Nucleus accumbens (tissue), 56 donors: ENCODE results near the gene TMEM169.

ENCODE experiments used
- DNase-seq, 56 donors: peaks; one replicate each; lab custom pipeline; 2025; lab: John Stamatoyannopoulos, UW

The TMEM169 gene

DNA sequence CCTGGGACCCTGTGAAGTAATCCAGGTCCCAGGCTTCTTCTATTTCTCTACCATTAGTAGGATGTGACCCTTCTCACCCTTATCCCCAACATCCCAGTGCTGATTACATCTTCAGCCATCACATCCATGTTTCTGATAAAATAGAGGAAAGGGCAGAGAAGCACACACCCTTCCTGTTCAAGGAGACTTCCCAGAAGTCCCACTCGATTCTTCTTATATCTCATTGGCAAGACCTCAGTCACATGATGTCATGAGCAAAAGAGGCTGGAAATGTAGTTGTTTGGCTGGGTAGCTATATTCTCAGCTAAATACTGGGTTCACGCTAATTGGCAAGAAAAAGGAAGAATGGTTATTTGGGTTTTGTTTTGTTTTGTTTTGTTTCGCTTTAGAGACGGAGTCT lies 19.4 kb downstream of the TMEM169 start:
- DNase-seq, result no peak

DNA sequence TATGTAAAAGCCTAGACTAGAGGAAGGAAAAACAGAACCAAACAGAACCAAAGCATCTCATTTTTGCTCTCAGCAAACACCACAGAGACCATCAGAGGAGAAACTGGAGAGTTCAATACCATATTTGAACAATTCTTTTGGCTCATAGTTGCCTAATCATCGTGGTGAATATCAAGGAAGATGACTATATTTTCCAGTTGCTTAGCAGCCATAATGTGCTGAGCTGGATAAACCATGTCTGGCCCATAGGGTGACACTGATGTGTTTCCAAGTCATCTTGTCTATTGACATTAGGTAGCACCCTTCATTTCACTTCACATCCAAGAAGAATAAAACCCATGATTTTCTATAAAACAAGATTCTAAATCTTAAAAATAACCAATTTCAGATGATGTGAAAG lies 21.5 kb downstream of the TMEM169 start:
- no peak for DNase-seq

DNA sequence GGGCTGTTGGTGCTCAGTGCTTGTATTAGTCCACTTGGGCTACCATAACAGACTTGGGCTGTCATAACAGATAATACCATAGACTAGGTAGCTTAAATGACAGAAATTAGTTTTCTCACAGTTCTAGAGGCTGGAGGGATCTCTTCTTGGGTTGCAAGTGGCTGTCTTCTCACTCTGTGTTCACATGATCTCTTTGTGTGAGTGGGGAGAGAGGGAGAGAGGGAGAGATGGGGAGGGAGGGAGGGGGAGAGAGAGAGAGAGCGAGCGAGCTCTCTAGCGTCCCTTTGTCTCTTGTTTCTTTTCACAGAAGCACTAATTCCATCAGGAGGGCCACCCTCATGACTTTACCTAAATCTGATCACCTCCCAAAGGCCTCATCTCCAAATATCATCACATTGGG lies 23.0 kb downstream of the TMEM169 start:
- peak in 4 of 56 donors; percentile 17 to 43 (median 24) for DNase-seq

DNA sequence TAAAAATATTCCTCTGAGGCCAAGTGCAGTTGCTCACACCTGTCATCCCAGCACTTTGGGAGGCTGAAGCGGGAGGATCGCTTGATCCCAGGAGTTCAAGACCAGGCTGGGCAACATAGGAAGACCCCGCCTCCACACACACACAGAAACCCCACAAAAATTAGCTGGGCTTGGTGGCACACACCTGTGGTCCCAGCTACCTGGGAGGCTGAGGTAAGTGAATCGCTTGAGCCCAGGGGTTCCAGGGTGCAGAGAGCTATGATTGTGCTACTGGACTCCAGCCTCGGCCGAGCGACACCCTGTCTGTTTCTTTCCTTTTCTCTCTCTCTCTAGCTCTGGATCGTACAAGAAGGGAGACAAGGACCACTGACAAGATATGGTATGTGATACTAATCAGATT lies 25.6 kb downstream of the TMEM169 start:
- no peak for DNase-seq

DNA sequence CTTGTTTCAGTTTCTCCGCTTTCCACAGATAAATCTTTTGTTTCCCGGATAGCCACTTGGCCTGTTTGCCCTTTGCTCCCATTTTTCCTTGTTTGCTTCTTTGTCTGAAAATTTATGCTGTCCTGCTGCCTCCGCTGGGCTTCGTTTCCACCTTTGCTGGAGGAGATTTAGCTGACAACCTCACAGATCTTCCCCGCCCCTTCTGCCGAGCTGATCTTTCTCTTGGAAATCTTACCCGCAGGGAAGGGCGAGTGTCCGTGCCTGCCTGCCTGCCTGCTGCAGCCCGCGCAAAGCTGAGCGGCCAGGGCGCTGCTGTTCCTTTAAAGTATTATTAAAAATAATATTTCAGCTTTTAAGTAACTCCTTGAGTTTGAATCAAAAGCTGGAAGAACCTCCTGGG lies 26.0 kb downstream of the TMEM169 start:
- no peak for DNase-seq

DNA sequence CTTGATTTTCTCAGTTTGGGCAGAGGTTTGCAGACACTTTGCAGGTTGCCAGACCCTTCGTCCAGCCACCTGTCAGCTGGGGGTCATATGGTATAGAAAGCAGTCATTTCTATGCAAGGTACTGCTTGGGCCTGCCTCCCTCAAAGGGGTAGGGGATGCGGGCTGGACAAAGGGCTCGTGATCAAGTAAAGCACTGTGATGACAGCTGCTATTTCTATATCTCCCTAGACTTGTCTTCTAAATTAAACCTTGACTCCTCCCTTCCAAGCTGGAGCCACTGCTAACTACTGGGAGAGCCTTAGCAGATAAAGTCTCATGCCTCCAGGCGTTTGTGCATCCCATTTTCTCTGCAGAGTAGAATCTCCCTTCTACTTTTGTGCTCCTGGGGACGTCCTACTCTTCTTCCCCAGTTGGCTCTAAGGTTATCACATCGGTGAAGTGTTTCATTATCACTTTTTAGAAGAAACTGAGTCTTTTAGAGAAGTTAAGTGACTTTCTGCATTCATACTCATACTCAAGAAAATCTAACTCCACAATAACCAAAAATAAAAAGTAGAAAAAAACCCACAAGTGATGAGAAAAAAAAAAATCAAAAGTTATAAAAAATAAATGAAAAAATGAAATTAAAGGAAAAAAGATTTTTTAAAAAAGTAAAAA lies 26.7 kb downstream of the TMEM169 start:
- no peak for DNase-seq

DNA sequence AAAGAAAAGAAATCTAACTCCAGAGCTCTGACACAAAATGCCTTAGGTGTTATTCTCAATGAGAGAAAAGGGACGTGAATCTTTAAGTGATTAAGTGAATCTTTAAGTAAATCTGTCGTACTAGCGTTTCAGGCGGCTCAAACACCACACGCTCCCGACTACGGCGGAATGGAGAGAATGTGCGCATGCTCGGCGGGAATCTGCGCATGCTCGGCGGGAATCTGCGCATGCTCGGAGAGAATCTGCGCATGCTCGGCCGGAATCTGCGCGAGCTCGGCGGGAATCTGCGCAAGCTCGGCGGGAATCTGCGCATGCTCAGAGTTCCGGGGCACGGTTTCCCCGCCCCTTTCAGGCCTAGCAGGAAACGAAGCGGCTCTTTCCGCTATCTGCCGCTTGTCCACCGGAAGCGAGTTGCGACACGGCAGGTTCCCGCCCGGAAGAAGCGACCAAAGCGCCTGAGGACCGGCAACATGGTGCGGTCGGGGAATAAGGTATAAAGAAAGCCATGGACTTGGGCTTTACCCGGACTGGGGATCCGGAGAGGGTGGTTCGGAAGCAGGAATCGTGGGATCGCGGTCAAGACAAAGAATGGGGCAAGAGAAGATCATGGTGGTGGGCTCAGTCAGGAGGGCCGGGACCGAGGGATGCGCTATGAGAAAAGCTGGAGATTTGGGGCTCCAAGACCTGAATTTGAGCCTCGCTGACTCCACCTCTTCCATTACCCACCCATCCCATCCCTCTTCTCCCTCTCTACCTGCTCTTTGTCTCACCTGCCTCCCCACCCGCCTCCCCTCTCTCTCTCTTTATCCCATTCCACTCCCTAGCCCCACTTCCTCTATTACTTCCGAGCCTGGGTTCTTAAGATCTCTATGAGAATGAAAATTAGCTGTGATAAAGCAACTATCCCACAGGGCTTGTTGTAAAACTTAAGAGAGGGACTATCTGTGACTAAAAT lies 27.5 kb downstream of the TMEM169 start, which contains the start of gene XRCC5:
Gene XRCC5 (plus strand): TSS at position 382 of the 955 bp plus-strand sequence. CDS start 89 bp downstream, at position 471.
- DNase-seq, result peak; percentile 31 to 96 (median 88)

DNA sequence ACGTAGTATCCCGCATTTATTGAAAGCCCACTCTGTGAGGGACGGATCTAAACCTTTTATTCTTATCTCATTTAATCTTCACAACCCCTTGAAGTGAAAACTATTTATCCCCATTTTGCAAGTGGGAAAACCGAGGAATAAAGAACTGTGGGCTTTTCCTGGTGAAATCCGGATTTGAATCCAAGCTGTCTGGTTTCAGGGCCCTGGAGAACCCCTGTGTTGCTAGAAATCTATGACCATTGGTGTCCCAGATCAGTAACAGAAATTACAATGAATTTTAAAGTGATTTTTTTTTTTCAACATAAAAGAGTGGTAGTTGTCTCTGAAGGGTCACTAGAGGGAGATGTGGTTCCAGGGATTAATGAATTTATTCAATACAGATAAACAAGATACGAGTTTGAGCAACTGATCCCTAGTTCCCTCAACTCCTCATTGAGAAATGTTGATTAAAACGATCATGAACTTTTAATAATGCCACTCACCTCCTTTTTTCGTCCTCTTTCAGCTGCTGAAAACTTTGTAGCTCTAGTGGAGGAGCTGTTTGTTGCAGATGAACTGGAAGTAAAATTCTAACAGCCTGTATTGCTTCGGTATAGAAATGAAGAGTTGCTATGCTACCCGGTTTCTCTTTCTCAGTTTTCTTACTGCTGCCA lies 28.4 kb downstream of the TMEM169 start:
- no peak for DNase-seq

DNA sequence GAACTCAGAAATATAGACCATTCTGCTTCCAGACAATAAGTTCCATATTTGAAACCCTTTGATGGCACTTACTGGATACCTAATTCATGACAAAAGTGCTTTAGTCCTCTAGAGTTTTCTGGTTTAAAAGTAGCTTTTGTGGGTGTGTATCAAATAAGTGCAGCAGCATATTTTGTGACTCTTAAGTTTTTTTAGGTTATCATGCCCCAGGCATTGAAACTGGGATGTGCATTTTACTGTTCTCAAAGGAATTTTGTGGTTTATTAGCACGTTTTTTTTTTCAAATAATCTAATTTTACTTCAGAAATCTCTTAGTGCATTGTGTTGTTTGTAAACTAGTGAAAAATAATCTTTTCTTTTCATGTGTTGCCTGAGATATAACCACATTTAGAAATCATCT lies 28.9 kb downstream of the TMEM169 start:
- DNase-seq, result no peak

DNA sequence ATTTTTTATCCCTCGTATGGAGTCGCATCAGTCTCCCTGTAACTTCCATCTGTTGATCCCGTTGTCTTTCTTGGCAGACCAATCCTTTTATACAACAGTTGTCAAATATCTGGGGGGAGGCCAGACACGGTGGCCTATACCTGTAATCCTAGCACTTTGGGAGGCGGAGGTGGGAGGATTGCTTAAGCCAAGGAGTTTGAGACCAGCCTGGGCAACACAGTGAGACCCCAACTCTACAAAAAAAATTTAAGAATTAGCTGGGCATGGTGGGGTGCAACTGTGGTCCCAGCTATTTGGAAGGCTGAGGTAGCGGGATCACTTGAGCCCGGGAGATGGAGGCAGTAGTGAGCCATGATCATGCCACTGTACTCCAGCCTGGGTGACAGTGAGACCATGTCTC lies 29.4 kb downstream of the TMEM169 start:
- no peak for DNase-seq

DNA sequence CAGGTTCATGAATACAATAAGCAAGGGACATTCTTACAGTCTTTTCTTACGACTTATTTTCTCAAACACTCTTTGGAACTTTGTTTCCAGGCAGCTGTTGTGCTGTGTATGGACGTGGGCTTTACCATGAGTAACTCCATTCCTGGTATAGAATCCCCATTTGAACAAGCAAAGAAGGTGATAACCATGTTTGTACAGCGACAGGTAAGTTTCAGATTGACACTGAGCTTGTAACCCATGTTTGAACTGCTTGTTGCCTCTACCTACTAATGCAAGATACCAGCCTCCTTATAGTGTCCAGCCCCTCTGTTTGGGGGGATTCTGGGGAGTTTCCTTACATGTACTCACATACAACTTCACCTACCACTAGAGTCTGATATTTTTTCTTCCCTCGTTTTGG lies 31.2 kb downstream of the TMEM169 start:
- no peak for DNase-seq

DNA sequence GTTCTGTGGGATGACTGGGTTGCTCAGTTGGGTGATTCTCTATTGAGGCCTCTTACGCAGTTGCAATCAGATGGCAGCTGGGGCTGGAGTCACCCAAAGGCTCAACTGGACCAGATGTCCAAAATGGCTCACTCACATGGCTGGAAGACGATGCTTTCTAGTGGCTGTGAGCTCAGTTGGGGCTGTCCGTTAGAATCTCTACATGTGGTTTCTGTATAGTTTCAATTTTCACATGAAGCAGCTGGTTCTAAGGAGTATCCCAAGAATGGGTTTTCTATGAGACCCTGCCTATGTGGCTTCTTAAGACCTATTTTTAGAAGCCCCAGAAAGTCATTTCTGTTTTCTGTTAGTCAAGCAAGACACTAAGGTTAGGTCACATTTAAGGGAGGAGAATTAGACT lies 31.9 kb downstream of the TMEM169 start:
- no peak for DNase-seq

DNA sequence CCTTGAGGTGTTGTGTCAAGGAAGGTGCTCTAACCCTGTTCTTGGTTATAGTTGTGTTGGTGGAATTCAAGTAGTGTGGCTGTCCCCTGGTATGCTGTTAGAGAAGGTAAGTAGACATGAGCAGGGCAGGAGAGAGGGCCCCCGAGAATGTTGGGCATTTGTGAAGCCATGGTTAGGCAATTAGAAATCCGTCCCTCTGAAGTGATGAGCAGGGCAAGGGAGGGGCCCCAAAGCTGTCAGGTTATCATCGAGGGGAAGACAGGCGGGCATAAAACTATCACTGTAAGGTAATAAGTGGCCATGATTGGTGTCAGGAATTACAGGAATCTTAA lies 32.6 kb downstream of the TMEM169 start:
- DNase-seq, result peak in 2 of 56 donors; percentile 26 to 39

DNA sequence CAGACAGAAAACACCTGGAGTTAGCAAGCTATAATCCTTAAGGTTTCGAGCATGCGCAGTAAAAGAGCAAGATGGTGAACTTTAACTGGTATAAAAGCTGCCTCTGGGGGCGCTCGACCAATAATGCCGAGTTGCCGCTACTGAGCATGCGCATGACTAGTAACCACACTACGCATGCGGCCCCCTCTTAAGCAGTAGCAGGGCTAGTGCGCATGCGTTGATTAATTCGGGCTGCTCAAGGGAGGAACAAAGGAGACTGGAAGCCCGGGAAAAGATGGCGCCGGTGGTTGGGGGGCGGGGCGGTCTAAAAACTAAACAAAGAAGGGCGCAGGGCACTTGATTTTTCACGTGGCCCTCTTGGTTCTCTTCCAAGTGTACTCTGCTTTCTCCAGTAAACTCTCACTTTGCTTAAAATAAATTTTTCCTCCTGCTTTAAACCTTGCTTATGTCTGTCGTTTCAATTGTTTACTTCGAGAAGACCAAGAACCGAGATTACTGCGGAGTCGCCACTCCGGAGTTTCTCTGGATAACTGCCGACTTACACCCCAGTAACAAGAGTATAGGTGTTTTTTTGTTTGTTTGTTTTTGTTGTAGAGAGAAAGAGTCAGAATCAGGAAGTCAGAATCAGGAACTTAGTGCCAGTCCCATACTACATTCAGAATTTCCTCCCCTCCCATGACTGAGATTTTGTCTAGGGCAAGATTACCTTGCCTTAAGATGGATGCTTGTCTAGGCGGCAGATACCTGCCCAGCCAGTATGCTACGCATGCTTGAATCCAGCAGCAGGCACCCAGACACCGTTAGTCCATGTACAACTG lies 33.2 kb downstream of the TMEM169 start:
- DNase-seq, result peak in 55 of 56 donors; percentile 60 to 97 (median 91)

DNA sequence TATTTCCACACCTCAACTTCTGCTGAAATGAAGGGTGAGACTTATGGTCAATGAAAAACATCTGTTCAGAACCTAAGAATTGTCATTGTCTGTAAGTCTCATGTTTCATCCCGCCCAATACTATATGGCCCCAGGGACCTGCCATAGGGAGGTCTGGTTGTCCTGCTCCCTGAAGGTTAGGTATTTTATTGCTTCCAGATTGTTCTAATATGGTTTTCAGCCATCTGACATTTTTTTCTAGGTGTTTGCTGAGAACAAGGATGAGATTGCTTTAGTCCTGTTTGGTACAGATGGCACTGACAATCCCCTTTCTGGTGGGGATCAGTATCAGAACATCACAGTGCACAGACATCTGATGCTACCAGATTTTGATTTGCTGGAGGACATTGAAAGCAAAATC lies 34.7 kb downstream of the TMEM169 start:
- no peak for DNase-seq

DNA sequence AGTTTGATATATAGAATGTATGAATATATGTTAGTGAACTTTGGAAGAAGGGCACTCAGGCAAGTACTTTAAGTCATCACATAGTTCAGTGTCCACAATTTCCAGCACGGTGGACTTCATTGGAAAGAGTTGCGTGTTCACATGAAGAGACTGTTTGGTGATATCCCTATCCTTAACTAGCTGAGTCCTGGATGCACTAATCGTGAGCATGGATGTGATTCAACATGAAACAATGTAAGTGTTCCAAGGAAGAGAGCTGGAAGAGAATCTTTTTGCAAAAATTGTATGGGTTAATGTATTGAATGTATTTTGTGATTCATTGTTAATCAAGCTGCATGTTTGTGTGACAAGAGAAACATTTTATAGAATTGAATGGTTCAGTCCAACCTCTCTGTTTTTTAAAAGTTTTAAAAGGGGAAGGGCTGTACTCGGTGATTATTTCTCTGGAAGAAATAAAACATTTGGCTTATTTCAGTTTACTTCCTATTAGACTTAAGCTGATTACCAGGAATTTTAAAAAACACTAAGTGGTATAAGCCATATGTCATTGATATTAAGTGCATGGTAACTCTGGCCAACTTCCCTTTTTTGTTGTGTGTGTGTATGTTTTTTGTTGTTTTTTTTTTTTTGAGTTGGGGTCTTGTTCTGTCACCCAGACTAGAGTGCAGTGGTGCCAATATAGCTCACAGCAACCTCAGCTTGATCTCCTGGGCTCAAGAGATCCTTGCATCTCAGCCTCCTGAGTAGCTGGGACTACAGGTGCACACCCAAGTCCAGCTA lies 36.0 kb downstream of the TMEM169 start:
- no peak for DNase-seq

DNA sequence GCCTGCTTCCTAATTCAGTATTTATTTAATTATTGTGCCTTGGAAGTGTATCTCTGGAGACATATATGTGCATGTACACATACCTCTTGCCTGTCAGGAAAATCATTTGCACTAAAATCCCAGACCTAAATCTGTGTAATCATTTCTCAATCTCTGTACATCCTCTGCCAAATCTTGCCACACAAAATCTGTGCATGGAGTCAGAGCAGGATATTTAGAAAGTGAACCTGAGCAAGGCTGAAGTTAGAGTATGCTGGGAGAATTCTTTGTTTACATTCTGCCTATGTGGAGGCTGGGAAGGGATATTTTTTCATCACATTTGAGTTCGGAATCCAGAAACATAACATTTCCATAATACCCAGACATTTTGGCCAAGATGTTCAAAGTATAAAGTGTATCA lies 36.8 kb downstream of the TMEM169 start:
- no peak for DNase-seq

DNA sequence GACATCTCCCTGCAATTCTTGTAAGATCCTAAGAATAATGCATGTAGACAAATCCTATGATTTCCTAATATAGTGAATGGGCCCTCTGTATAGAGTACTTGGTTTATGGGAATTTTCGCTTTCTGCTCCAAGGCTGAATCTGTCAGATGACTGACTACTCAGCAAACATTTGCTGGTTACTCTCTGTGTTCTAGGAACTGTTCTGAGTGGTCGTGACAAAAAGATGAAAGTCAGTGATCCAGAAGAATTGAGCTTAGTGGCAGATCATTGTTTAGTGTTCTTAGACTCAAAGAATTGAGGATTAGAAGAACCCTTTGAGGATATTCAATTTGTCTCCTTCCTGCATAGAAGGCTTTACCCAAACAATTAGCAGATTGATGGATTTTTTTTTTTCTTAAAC lies 37.4 kb downstream of the TMEM169 start:
- DNase-seq, result no peak

DNA sequence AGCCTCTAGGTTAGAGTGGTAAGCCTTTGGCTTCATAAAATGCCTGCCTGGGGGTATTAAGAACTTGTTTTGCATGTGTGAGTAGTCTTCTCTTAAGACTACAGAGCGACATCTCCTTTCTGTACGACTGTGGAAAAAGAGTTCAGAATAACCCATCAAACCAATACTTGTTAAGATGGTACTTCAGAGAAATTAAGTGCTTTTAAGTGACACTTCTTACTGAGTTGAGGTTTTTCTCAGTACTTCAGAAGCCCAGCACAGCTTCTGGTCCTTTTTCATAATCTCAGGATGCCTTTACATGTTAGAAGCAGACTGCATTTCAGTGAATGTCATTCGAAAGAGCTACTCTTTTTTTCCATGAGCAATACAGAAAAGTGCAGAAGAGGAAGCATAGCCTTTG lies 38.3 kb downstream of the TMEM169 start:
- DNase-seq, result no peak

DNA sequence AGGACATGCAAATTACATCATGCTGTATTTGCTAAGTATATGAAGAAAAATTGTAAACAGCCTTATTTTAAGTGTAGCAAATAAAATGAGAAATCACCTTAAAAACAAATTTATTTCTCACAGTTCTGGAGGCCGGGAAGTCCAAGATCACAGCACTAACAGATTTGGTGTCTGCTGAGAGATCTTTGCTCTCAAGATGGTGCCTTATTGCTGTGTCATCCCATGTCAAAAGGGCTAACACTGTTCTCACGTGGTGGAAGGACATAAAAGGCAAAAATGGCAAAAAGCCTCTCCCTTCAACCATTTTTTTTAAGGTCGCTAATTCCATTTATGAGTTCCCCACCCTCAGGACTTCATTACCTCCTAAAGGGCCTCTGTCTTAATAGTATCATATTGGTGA lies 39.5 kb downstream of the TMEM169 start:
- DNase-seq, result no peak
